Measurements from ENCODE around the gene RNF167.
"Not testable (repeated sequence)": the region's sequence is repeated elsewhere in the genome, so short reads cannot be mapped to it uniquely, and the experiment has no call there.

The RNF167 gene

DNA sequence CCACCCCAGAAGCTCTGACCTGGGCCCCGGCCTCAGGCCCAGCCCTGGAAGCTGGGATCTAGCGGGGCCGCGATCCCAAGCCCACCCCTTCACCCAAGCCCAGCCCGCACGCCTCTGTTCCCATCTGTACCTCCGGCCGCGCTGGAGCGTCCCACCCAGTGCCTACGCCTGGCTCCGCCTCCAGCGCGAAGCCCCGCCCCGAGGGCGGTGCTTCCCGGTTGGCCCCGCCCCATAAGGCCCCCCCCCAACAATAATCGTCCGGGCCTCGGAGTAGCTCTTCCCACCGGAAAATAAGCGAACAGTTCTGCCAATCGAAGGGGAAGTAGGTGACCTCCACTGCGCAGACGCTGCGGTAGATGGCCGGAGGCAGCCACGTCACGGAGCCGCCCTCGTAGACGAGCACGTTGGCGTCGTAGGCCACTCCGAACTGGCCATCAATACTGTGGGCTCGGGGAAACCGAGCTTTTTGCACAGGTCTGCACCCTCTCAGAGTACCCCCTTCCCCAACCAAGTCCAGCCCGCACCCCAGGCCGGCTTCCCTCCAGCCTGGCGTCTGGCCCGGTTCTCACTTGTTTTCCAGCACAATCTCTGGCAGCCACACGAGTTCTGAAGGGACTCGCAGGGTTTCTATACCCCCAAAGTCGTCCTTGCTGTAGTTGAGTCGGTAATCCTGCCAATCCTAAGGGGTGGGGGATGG lies 38.3 kb upstream of the RNF167 start:
- TF ChIP-seq SUZ12 (IDR thresholded peaks at IDR 0.05), result no peak
- no peak for TF ChIP-seq FOXK2 (IDR thresholded peaks at IDR 0.05)
- TF ChIP-seq NFRKB (IDR thresholded peaks at IDR 0.05), result no peak
- TF ChIP-seq L3MBTL2 (conservative IDR thresholded peaks at IDR 0.05), result no peak
- TF ChIP-seq FOXA1 (IDR thresholded peaks at IDR 0.05), result no peak
- POLR2A ChIA-PET, result interaction anchor here (0.7 kb wide), 1 partner anchor 55 kb away, joined by 3 read pairs; no protein-coding TSS in a partner anchor
- no peak for DNase-seq (ENCODE audit: extremely low spot score)
- CTCF ChIA-PET, result interaction anchor here (1.1 kb wide), 1 partner anchor 23 kb away, joined by 3 read pairs; no protein-coding TSS in a partner anchor

DNA sequence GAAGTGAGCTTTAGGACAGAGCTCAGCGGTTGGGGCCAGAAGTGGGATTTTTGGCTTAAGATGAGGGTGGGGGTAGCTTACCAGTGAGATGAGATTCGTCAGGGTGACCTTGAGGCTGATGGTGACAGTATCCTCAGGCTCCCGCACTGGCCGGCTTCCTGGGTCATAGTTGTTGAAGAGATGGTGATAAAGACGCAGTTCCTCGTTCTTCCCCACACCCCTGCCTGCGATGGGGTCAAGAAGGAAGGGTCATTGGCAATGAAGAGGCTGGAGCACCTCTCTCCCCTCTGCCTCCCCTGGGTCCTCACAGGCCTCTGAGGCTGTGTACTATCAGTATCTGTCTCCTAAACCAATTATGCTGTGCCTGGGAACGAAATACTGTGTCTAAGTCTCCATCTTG lies 37.5 kb upstream of the RNF167 start:
- no peak for DNase-seq (ENCODE audit: extremely low spot score)
- TF ChIP-seq ZNF384 (IDR thresholded peaks at IDR 0.05) (no peak), FOXA1 (IDR thresholded peaks at IDR 0.05) (no peak), ELF4 (IDR thresholded peaks at IDR 0.05) (no peak), FOXK2 (IDR thresholded peaks at IDR 0.05) (no peak)
- CTCF ChIA-PET, result interaction anchor here (1.1 kb wide), 1 partner anchor 22 kb away, joined by 3 read pairs; no protein-coding TSS in a partner anchor
- POLR2A ChIA-PET, result interaction anchor here (0.7 to 1.1 kb wide), 2 partner anchors 56 to 112 kb away, joined by 3 to 5 read pairs; no protein-coding TSS in a partner anchor

DNA sequence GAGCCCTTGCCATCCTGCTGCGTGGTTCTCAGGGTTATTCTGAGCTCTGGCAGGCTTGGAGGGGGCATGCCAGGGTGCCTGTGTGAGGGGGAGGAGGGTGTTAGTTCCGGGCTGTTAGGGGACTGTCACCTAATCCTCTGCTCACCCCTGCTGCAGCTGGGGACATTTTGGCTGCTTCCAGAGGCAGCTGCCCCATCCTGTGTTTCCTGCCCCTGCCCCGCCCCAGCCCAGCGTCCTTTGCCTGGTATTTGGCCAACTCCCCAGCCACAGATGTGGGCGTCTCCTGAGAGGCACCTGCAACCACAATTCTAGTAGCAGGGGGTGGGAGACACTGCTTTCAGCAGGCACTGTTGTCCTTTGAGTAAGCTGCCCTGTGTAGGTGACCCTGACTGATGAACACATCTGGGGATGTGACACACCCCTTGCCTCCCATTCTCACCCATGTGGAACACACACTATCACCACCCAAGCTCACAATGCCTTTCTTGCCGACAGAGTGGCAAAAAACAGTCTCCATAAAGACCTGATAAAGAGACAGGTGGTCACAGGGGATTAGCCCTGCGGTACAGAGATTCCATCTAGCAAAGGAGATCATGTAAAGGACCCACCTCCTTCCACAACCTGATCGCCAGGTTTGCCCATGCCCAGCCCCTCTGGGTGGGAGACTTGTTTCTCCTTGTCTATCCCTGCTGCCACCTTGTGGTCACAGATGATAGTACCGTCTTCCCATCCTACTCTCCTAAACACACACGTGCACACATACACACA lies 36.8 kb upstream of the RNF167 start, which contains the start of gene CHRNE:
Gene CHRNE, minus strand, starts transcription at position 48 of the 768 bp plus-strand sequence. Its CDS starts 35 bp downstream, at position 13.
- ChIA-PET POLR2A (interaction anchor here (1.1 kb wide), 1 partner anchor 113 kb away, joined by 5 read pairs; no protein-coding TSS in a partner anchor), CTCF (interaction anchor here (0.6 to 1.4 kb wide), 7 partner anchors 12 to 193 kb away, joined by 3 to 4 read pairs (median 3); partner anchors contain the start of genes RNF167 and SLC25A11)
- peak; percentile 72 for DNase-seq (ENCODE audit: extremely low spot score)
- TF ChIP-seq L3MBTL2 (conservative IDR thresholded peaks at IDR 0.05) (no peak), ARNT (IDR thresholded peaks at IDR 0.05) (no peak), FOXK2 (IDR thresholded peaks at IDR 0.05) (no peak), LEF1 (IDR thresholded peaks at IDR 0.05; ENCODE audit: borderline replicate concordance) (no peak), FOXM1 (IDR thresholded peaks at IDR 0.05; ENCODE audit: borderline replicate concordance) (no peak), BHLHE40 (IDR thresholded peaks at IDR 0.05; ENCODE audit: borderline replicate concordance) (no peak), SUZ12 (IDR thresholded peaks at IDR 0.05) (no peak), FOXA1 (IDR thresholded peaks at IDR 0.05) (no peak), ELF4 (IDR thresholded peaks at IDR 0.05) (no peak), CTBP1 (IDR thresholded peaks at IDR 0.05; ENCODE audit: borderline replicate concordance) (no peak), HDGF (IDR thresholded peaks at IDR 0.05; ENCODE audit: borderline replicate concordance) (no peak), ZNF384 (IDR thresholded peaks at IDR 0.05) (no peak), SP1 (IDR thresholded peaks at IDR 0.05) (no peak), TARDBP (IDR thresholded peaks at IDR 0.05) (no peak), NFRKB (IDR thresholded peaks at IDR 0.05) (no peak)
- TF ChIP-seq, protein P1, sequence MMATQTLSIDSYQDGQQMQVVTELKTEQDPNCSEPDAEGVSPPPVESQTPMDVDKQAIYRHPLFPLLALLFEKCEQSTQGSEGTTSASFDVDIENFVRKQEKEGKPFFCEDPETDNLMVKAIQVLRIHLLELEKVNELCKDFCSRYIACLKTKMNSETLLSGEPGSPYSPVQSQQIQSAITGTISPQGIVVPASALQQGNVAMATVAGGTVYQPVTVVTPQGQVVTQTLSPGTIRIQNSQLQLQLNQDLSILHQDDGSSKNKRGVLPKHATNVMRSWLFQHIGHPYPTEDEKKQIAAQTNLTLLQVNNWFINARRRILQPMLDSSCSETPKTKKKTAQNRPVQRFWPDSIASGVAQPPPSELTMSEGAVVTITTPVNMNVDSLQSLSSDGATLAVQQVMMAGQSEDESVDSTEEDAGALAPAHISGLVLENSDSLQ (IDR thresholded peaks at IDR 0.05), result no peak

DNA sequence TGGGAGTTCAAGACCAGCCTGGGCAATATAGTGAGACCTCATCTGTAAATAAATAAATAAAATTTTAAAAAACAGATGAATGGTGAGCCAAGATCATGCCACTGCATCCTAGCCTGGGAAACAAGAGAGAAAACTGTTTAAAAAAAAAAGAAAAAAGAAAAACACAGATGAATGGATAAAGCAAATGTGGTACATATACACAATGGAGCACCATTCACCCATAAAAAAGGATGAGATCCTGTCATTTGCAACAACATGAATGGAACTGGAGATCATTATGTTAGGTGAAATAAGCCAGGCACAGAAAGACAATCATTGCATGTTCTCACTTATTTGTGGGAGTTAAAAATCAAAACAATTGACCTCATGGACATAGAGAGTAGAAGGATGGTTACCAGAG lies 33.4 kb upstream of the RNF167 start:
- POLR2A ChIA-PET; DNase-seq (ENCODE audit: extremely low spot score); CTCF ChIA-PET: not testable (repeated sequence)

DNA sequence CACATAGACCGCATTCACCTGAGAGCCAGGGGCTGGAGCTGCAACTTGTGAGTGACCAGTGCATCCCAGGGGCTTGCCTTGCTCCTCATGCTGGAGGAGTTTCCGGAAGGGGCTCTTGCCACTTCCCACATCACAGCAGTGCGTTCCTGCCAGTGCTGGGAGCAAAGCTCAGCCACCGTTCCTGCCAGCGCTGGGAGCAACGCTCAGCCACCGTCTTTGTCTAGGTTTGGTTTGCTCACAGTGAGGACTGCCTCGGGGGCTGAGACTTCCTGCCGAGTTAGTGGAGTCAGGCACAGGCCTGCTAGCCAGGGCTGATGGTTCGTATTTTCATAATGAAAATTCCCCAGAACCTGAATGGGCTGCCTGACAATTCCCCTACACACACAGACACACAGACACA lies 31.8 kb upstream of the RNF167 start:
- ChIA-PET POLR2A (interaction anchor here (0.5 to 2.5 kb wide), 9 partner anchors 10 to 153 kb away, joined by 3 to 38 read pairs (median 5); partner anchors contain the start of genes CAMTA2, ENO3, INCA1 and KIF1C), CTCF (interaction anchor here (0.5 to 1.6 kb wide), 9 partner anchors 14 to 487 kb away, joined by 3 to 8 read pairs (median 5); partner anchors contain the start of genes CAMTA2, ENO3, RNF167 and SLC25A11)
- DNase-seq (ENCODE audit: extremely low spot score), result no peak
- TF ChIP-seq TARDBP (IDR thresholded peaks at IDR 0.05) (peak; percentile 49; the same call in 1 of the 2 replicates), LEF1 (IDR thresholded peaks at IDR 0.05; ENCODE audit: borderline replicate concordance) (no peak), SP1 (IDR thresholded peaks at IDR 0.05) (no peak)
- TF ChIP-seq, protein P1 (IDR thresholded peaks at IDR 0.05), result no peak

DNA sequence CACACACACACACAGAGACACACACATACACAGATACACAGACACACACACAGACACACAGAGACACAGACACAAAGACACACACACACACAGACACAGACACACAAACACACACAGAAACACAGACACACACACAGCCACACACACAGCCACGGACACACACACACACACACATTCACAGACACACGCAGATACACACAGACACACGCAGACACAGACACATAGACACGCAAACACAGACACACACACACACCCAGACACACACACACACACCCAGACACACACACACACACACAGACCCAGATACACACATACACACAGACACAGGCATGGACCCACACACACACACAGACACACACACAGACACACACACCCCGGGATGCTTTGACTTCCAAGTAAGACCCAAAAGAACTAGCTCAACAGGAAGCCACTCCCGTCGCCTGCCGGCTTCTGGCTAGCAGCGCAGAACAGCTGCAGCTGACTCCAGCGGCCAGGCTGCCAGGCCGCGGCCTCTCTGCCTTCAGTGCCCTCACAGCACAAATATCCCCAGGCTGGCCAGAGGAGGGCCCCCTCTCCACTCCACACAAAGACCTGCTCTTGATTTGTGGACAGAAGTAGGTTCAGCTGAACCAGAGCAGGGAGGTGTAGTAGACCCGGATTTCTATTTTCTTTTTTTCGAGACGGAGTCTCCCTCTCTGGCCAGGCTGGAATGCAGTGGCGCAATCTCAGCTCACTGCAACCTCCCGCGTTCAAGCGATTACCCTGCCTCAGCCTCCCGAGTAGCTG lies 31.2 kb upstream of the RNF167 start:
- POLR2A ChIA-PET, result interaction anchor here (0.5 to 2.5 kb wide), 17 partner anchors 8 to 189 kb away, joined by 3 to 38 read pairs (median 4); partner anchors contain the start of genes CAMTA2, ENO3, INCA1 and KIF1C
- DNase-seq (ENCODE audit: extremely low spot score), result peak; percentile 86
- CTCF ChIA-PET, result interaction anchor here (0.5 to 1.6 kb wide), 13 partner anchors 14 to 488 kb away, joined by 3 to 8 read pairs (median 5); partner anchors contain the start of genes CAMTA2, ENO3, RNF167 and SLC25A11
- TF ChIP-seq CTBP1 (IDR thresholded peaks at IDR 0.05; ENCODE audit: borderline replicate concordance), result no peak
- TF ChIP-seq ARNT (IDR thresholded peaks at IDR 0.05), result no peak
- TF ChIP-seq ZNF384 (IDR thresholded peaks at IDR 0.05), result no peak
- TF ChIP-seq FOXK2 (IDR thresholded peaks at IDR 0.05), result no peak
- TF ChIP-seq SP1 (IDR thresholded peaks at IDR 0.05), result no peak

All from HEK293T (cell line).